CD4-positive, alpha-beta T cell treated with Interferon gamma for 1 hour (primary cell): ENCODE data around the gene RIPOR1.
"Not testable (repeated sequence)": the region's sequence is repeated elsewhere in the genome, so short reads cannot be mapped to it uniquely, and the experiment has no call there.

Experiments
- DNase-seq: peaks from one replicate; pipeline ENCODE4 v3.0.0-alpha.2; 2020

Gene RIPOR1

DNA sequence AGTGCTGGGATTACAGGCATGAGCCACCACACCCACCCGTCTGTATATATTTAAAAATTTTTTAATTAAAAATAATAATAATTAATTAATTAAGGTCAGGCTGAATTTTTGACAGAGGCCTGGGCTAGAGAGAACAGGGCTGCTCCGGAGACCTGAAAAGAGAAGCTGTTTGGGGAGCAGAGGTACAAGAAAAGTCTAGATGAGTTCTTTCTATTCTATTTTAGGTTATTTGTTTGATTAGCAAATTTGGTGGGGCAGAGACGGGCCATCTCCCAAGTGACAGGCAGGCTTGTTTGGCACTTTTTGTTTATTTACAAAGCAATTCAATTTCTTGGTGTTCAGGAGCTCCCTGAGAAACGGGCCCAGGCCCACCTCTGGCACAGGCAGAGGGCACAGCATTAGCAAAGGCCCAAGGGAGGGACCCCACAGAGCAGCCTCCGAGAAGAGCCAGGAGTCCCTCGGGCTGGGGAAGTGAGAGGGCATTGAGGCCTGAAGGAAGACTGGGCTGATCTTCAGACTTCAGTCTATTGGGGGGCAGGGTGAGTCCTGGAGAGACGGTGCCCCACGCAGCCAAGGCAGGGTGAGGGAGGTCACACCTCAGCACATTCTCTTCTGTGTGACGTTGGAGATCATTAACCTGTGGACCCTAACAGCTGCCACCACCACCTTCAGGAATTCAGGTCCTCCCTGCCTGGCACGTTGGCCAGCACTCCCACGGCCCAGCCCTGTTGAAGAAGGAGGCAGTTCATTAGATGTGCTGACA is 10.8 kb upstream of the RIPOR1 start:
- DNase-seq: peak; percentile 73

DNA sequence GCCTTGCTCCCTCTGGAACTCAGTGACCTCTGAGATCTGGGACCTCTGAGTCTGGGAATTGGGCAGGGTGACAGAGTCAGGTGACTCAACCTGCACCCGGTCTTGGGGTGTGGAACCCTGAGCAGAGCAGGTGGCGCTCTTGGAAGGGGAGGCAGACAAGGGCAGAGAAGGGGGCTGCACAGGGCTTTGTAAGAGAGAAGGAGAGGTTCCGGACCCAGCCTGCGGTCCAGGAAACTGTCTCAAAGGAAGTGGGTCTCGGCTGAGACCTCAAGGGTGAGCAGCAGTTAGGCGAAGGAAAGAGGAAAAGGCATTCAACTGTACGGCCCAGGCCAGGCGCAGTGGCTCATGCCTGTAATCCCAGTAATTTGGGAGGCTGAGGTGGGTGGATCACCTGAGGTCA is 10.0 kb upstream of the RIPOR1 start:
- no peak for DNase-seq

DNA sequence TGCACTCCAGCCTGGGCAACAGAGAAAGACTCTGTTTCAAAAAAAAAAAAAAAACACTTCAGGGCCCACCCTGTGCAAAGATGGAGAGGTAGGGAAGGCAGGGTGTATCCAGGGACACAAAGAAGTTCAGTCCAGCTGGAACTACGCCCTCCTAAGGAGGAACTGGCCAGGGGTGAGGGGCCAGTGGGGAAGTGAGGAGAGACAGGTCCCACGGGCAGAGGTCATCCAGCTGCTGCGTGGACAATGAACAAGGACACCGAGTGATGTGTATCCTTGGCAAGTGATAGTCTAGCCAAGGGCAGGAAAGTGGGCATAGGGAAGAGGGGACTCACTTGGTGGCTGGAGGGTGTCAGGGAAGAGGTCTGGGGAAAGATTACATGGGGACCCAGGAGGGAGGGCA is 9.4 kb upstream of the RIPOR1 start:
- no peak for DNase-seq

DNA sequence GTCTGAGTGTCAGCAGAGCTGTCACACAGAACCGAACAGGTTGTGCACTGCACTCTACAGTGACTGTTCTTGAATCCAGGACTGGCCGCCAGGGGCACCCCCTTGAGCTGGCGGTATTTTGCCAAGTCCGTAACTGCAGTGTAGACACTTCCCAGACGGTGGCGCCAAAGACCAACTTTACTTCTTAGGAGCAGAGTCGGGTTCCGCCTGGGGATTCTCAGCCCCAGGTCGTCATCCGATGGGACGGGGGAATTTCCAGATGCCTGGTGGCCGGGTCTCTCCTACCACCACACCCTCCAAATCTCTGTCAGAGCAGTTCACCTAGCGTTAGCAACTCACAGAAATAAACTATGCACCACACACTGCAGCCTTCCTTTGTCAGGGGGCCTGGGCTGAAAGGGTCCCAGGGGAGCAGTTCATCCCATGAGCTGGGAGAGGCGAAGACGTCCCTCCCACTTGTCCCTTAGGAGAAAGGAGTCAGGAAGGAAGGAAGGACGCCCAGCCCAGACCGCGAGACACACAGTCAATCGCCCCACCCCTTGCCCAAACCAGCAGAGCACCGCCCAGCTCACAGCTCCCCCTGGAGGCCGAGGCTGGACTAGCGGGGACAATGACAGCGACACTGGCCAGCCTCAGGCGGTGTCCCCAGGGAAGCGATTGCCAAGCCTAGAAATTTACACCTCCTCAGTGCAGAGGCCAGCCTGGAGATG is 7.4 kb upstream of the RIPOR1 start:
- peak; percentile 96 for DNase-seq

DNA sequence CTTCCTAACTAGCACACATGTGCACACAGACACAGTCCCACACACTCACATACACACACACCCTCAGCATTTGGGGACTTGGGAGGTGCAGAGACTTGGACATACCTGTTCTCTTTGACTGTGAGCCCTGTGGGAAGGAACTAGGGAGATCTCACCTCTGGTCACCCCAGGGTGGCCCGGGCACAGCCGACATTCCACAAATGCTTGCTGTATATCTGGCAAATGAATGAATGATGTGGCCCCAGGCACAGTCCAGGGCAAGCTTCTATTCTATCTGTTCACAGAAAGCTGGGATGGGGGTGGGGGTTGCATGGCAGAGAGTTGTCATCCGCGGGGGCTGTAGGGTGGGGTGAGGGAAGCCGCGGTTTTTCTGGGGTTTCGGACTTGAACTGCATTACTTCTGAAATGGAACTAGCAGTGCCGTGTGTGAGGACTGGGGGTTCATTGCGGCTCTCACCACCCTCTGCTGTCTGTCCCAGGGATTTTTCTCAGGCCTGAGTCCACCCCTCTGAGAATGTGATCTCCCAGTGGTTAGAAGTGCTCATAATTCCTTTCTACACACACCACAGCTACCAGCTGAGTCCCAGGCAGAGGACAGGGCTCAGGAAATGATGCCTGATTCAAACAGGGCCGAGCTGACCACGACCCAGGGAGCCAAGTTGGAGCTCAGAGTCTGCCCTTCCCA is 3.3 kb upstream of the RIPOR1 start:
- DNase-seq: no peak

DNA sequence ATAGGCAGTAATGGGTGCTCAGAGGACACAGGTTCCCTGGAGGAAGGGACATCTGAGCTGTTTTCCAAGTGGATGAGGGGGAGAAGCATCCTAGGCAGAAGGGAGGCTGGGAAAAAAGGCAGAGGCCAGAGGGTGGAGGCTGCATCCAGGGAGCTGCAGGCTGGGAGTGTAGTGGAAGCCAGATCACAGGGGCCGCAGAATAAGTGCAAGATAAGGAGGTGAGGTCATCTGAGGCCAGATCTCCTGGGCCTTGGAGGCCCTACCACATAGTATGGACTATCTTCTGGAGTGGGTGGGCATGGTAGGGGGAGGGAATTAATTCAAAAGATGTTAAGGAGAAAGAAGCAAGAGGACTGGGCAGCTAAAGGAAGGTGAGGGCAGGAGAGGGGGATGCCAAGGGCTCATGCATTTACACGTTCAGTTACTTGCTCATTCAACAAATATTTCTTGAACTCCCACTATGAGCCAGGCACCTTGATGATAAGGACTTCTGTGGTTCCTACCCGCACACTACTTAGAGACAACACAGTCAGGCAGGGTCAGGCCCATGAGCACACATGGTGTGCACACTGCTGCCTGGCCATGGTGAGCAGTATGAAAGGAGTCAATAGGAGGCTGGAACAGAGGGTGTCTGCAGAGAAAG is 2.4 kb upstream of the RIPOR1 start:
- no peak for DNase-seq

DNA sequence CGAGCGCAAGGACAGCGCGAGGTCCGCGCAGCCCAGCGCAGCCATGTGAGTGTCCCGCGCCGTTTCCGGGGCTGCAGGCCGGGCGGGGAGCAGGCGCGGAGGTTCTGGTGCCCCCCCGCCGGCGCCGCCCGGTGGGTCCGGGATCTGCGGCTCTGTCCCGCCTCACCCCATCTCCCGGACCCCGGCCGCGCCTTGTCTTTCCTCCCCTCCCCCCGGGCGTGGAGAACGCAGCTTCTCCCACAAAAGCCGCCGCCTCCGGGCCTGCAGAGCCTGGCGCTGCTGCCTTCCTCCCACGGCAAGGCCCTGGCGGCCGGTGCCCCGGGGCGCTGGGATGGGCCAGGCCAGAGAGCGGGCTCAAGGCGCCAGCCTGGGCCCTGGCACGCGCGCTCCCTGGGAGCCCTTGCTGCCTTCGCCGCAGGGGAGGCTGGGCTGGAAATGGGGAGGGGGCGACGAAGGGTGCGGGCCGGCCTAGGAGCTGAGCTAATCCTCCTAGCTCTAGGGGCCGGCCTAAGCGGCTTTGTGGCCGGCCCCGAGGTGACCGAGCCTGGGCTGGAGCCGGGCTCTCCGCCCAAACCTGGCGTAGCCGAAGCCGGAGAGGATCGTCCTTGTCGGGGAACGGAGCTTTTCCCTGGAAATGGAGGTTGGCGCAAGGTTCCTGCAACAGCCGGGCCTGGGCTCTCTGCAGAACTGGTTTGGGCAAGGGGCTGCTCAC is 397 bp downstream of the RIPOR1 start:
- no peak for DNase-seq

DNA sequence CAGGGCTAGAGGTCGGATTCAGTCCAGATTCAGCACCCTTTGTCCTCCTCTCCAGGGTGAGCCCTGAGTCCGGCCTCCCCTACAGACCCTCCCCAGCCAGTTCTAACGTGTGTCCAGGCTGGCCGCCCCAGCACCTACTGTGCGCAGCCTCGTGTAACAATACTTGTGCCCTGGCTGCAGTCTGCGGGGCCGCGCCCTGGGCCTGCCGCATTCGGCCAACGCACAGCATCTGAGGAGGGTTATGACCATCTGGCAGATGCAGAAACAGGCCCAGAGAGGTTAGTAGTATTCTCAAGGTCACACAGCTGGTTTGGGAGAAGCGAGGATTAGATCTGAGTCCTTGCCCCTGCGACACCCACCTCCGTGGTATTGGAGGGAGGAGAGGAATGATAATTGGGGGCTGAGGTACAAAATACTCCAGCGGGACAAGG is 968 bp downstream of the RIPOR1 start:
- DNase-seq: no peak

DNA sequence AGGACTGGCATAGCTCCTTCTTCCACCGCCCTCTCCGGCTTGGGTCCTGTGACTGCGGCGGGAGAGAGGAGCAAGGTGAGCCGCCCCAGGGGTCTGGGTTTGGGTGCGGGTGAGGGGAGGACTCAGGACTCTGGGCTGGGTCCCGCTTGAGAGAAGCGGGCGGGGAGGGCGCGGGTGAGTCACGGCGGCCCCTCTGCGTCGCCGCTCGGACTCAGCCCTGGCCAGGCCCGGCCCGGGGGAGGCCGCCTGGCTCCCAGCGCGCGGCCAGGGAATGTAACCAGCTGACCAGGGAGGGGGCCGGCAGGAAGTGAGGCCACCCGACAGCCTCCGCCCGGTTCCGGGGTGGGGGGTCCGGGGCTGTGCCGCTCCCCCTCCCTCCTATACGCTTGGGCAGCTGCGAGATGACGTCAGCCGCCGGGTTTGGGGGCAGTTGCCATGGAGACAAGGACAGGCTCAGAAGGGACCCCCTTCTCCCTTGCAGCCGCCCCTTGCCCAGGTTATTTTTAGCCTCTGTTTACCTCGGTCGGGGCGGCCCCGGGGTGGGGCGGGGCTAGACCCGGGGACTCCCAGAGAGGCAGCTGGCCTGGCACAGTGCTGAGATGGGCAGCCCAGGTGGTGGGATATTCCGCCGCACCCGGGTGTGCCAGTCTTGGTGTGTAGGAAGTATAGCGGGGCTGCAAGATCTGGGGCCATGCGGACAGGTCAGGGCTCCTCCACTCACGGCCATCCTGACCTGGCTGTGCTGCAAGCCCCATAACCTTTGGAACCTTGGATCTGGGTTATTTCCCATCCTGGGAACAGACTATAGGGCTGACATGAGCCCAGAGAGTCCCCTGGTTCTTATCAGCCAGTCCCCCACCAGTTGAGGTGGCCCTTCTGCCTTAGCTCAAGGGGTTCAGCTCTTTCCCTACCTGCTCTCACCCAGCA is 1.6 kb downstream of the RIPOR1 start:
- DNase-seq: peak; percentile 89

DNA sequence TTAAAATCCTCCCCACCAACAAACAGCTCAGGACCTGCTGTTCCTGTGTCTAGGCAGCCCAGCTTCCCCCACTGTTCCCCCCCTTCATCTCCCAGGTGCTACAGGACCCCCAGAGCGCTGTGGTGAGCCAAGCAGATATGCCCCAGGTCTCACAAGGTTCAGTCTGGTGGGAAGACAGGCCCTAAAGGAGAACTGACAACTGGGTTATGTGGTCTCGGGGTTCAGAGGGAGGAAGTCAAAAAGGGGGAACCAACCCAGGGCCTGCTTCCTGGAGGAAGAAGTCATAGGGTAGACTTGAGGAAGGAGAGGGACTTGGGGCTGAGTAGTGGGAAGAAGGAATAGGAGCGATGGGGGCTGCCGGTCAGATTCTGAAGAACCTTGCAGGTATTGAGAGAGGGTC is 2.6 kb downstream of the RIPOR1 start:
- DNase-seq: peak; percentile 60

DNA sequence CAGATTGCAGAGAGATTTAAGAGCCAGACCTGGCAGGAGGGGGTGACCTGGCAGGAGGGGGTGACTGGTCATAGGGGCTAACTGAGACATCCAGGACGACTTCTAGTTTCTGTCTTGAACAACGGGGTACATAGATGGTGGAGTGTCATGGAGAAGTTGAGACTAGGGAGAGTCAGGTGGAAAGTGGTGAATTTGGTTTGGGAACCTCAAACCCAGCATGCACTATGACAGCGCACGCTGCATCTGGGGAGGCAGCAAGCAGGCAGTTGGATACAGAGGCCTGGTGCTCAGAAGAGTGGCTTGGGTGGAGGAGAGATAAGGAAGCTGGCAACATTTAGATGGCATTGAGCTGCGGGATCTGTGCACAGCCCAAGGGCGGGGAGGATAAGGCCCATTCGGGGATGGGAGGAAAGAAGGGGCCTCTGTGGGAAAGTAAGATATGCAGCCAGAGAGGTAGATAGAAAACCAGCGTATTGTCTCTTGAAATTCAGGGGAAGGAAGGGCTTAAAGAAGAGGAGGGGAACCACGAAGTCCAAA is 4.5 kb downstream of the RIPOR1 start:
- no peak for DNase-seq

DNA sequence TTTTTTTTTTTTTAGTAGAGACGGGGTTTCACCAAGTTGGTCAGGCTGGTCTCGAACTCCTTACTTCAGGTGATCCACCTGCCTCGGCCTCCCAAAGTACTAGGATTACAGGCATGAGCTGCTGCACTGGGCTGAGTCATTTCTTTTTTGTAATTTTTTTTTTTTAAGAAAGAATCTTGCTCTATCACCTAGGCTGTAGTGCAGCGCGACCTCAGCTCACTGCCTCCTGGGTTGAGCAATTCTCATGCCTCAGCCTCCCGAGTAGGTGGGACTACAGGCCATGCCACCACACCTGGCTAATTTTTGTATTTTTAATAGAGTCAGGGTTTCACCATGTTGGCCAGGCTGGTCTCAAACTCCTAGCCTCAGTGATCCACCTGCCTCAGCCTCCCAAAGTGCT is 5.4 kb downstream of the RIPOR1 start:
- not testable (repeated sequence) for DNase-seq

DNA sequence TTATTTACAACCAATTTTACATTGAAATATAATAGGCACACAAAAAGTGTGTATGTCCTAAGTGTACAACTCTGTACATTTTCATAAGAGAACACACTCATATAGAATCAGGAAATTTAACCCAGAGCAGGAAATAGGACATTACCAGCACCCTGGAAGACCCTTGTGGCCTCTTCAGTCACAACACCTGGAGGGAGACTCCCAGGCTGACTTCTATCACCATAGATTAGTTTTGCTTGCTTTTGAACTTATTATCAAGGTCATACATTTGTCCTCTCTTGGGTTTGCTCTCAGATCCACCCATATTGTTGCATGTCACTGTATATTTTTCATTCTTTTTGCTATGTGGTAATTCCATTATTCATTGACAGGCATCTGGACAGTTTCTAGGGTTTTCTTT is 5.8 kb downstream of the RIPOR1 start:
- no peak for DNase-seq

DNA sequence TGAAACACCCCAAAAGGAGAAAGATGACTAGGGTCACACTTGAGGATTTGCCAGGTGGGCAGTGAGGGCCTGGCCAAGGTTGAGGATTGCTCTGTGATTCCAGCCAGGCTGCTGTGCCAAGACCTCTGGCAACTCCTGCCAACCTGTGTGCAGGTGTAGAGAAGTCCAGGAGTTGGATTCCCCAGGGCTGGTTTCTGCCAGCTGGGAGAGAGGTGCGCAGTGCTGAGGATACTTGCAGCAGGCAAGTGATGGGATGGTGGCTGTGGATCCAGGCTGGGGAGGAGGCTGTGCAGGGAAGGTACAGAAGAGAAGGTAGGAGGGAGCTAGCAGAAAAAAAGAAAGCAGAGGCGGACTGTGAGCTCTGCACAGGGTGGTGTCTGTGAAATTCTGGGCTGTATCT is 6.6 kb downstream of the RIPOR1 start:
- no peak for DNase-seq

DNA sequence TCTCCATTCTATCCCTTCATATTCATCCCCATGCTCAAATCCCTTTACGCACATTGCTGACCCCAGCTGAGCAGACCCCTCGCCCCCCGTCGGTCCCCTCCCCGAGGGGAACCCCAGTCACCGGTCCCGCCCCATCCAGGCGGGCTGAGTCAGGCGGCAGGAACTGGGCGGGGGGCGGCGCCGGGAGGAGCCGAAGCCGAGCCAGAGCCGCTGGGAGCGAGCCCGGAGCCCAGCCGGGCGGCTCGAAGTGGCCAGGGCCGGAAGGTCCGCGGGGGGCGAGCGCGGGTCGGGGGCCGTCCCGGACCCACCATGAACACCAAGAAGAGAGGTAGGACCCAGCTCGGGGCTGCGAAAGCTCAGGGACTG is 8.6 kb downstream of the RIPOR1 start:
- DNase-seq: peak; percentile 59

DNA sequence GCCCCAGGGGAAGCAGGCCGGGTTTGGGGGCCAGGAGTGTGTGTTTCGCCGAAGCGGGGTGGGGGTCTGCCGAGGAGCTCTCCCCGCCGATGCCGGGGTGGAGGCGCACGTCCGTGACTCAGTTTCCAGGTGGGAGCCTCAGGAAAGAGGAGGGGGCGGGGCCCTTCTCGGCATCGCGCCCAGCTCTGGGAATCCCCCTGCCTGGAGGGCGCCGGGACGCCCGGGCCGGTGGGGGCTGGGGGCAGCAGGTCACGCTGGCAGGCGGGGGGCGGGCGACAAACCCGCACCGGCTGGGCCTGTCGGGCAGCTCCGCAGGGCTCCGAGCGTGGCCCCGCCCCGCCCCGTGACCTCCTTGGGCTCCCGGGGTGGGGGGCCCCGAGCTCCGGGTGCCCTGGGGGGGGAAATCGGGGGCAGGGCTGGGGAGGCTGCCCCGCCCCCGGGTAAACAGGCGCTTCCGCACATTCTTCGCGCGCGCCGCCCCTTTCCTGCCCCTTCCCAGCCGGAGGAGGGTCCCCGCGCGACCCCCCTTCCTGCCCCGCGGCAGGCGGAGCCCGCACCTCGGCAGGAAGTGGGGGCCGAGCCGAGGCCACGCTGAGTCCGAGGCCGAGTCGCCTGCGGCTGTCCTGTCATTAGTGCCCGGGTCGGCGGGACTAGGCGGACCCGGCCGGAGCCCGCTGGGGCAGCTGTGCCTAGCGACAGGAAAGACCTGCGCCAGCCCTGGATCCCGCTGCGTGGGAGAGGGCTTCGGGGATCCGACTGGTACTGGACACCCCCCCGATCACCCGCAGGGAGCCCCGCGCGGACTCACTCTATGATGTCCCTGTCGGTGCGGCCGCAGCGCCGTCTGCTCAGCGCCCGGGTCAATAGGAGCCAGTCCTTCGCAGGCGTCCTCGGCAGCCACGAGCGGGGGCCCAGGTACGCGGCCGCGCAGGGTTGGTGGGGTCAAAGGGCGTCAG is 9.3 kb downstream of the RIPOR1 start:
- peak; percentile 84 for DNase-seq

DNA sequence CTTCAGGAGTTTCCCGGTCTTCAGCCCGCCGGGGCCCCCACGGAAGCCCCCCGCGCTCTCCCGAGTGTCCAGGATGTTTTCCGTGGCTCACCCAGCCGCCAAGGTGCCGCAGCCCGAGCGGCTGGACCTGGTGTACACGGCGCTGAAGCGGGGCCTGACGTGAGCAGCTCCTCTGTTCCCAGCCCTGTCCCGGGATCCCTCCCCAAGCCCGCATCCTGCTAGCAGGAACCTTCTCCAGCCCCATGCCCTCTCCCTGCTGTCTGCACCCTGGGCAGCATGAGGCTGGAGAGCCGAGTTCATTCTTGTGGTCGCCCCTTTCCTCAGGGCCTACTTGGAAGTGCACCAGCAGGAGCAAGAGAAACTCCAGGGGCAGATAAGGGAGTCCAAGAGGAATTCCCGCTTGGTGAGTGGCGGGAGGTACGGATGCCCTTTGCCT is 10.1 kb downstream of the RIPOR1 start:
- no peak for DNase-seq

DNA sequence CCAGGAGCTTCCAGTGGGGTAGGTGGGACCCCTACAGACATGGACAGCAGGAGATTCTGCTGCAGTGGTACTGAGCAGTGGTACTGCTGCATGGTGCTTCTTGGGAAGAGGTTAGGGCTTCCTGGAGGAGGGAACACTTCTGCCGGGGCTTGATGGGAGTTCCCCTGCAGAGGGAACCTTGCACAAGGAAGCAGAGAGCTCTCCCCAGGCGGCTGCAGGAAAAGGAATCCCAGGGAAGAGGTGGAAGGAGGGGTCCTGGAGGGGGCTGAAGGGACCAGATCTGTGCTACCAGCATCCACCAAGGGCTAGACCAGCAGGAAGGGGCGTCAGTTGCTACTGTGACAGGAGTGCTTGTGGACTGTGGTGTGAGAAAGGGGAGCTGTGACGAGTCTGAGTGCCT is 10.6 kb downstream of the RIPOR1 start:
- no peak for DNase-seq

DNA sequence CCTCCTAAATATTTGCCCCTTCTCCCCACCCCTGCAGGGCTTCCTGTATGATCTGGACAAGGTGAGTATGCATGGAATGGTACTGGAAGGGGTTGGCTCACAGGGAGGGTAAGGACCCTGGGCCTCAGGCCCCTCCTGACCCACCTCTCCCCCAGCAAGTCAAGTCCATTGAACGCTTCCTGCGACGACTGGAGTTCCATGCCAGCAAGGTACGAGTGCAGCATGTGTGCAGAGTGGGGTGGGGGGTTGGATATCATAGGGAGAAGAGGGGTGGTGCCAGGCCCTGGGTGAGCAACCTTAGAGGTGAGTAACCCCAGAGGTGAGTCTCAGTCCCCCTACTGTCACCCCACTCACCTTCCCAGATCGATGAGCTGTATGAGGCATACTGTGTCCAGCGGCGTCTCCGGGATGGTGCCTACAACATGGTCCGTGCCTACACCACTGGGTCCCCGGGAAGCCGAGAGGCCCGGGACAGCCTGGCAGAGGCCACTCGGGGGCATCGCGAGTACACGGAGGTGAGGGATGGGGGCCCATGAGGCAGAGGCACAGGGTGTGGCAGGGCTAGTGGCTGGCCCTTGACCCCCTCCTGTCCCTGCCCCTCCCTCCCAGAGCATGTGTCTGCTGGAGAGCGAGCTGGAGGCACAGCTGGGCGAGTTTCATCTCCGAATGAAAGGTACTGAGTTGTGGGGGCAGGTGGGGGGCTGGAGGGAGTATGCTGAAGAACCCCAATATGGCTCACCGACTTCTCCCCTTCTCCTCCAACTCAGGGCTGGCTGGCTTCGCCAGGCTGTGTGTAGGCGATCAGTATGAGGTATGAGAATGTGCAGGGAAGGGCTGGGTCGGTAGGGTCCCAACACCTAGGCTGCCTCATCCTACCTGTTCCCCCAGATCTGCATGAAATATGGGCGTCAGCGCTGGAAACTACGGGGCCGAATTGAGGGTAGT is 11.3 kb downstream of the RIPOR1 start:
- DNase-seq: no peak
